Glutamatergic neuron (in vitro differentiated cells): ENCODE results near the gene IFT81. TPM values are rescaled to one million over a fixed set of nuclear protein-coding genes. Genes with fewer than 3 reads are reported as not detected.
A peak's percentile ranks its signal among the peaks of the same experiment; 100 is the strongest.

Source experiments
- DNase-seq: peaks from one replicate; pipeline ENCODE4 v3.0.0; 2022
- H3K27ac Mint-ChIP-seq: one replicate; pipeline ENCODE4 v1.8.0; 2020; ENCODE audit warnings: mild to moderate bottlenecking, mixed read lengths, inconsistent platforms; ENCODE audit not compliant: unreplicated experiment
- H3K27me3 Mint-ChIP-seq: one replicate; pipeline ENCODE4 v1.8.0; 2020; ENCODE audit warnings: mild to moderate bottlenecking, moderate library complexity, mixed read lengths, inconsistent platforms; ENCODE audit not compliant: unreplicated experiment
- H3K36me3 Mint-ChIP-seq: one replicate; pipeline ENCODE4 v1.8.0; 2020; ENCODE audit warnings: mild to moderate bottlenecking, mixed read lengths, inconsistent platforms; ENCODE audit not compliant: unreplicated experiment
- H3K4me1 Mint-ChIP-seq: one replicate; pipeline ENCODE4 v1.8.0; 2020; ENCODE audit warnings: mild to moderate bottlenecking, low read depth, mixed read lengths, inconsistent platforms; ENCODE audit not compliant: unreplicated experiment
- H3K4me3 Mint-ChIP-seq: one replicate; pipeline ENCODE4 v1.8.0; 2020; ENCODE audit warnings: mild to moderate bottlenecking, mixed read lengths, inconsistent platforms; ENCODE audit not compliant: unreplicated experiment
- H3K9me3 Mint-ChIP-seq: one replicate; pipeline ENCODE4 v1.8.0; 2020; ENCODE audit warnings: mild to moderate bottlenecking, moderate library complexity, mixed read lengths, inconsistent platforms; ENCODE audit not compliant: unreplicated experiment
- CTCF ChIP-seq: fragments of 200-600 bp; sonication (generic); IDR thresholded peaks from one replicate; pipeline ENCODE4 v1.5.0; 2021; ENCODE audit not compliant: partially characterized antibody, unreplicated experiment
- total RNA-seq: library from RNA; stranded (reverse); fragmentation: NEBNext Ultra II Directional; extraction: Animal tissue kit (Norgen Biotek cat#: 25700); gene quantifications from one replicate; pipeline ENCODE4 v1.2.1, GENCODE V29; 2021; ENCODE audit not compliant: unreplicated experiment

Gene IFT81
- total RNA-seq, 1 donor from 2014 or later: 27.6 TPM

- H3K9me3 Mint-ChIP-seq: peaks cover 8% of the 10 kb centered on the region
- peaks cover 12% of the 10 kb centered on the region for H3K4me1 Mint-ChIP-seq
- no peaks in the 10 kb centered on the region for H3K36me3 Mint-ChIP-seq
- H3K27me3 Mint-ChIP-seq: no peaks in the 10 kb centered on the region
- no peak for DNase-seq
- no peak overlapping the region for H3K4me3 Mint-ChIP-seq
- H3K27ac Mint-ChIP-seq: no peak overlapping the region
- no peak for TF ChIP-seq CTCF
Measured at GRCh38 chr12:110104188-110105094, 19.7 kb upstream of the IFT81 start.

DNA sequence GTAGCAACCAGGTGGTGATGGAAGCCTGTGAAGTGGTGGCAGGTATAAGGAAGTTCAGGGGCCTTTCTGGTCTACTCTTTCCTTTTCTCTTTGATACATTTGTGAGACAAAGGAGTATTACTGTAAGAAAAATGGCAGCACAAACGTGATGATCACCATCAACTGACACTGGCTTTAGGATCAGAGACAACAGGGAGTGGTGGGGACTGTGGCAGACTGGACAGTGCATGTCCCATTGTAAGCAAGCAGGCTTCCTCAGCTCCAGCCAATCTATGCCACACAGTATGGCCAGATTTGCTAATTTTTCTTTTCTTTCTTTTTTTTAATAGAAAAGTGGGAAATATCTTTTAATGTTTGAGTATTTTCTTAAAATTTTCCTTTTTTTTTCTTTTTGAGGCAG, 19.0 kb upstream of the IFT81 start:
- no peak for TF ChIP-seq CTCF
- Mint-ChIP-seq H3K27ac (no peak overlapping the region), H3K4me3 (no peak overlapping the region), H3K9me3 (peaks cover 8% of the 10 kb centered on the region), H3K27me3 (no peaks in the 10 kb centered on the region), H3K4me1 (peaks cover 13% of the 10 kb centered on the region), H3K36me3 (no peaks in the 10 kb centered on the region)
- no peak for DNase-seq

- no peaks in the 10 kb centered on the region for H3K27me3 Mint-ChIP-seq
- no peak for TF ChIP-seq CTCF
- H3K27ac Mint-ChIP-seq: no peak overlapping the region
- DNase-seq: no peak
- H3K9me3 Mint-ChIP-seq: peaks cover 8% of the 10 kb centered on the region
- no peaks in the 10 kb centered on the region for H3K36me3 Mint-ChIP-seq
- H3K4me3 Mint-ChIP-seq: no peak overlapping the region
- H3K4me1 Mint-ChIP-seq: peaks cover 13% of the 10 kb centered on the region
Measured at GRCh38 chr12:110105986-110106385, 18.2 kb upstream of the IFT81 start.

DNA sequence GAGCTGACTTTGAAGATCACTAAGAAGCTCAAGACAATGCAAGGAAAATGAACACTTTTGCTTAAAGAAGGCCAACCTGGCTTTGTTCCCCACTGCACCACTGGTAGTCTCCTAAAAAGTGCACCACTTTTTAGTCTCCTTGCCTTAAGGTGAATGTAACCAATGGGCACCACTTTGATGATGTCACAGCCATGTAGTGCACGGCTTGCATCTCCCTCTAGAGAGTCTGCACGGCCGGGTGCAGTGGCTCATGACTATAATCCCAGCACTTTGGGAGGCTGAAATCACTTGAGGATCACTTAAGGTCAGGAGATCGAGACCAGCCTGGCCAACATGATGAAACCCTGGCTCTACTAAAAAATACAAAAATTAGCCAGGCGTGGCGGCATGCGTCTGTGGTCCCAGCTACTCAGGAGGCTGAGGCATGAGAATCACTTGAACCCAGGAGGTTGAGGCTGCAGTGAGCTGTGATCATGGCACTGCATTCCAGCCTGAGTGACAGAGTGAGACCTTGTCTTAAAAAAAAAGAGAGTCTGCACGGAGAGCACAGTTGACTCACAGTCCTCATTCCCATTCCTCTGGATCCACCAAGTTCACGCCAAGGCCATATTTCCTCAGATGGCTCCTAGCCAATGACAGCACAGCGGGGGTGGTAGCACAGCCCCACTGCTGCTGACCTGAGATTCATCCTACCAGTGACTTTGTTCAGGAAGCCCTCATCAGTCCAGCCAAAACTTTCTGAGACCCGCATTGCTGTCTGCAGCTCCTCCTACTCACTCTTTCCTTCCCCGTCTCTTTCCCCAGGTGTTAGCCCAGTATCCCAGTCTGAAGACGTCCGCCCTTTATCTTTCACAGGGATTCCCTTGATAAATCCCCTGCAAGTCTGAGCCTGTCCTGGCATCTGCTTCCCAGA, 16.5 kb upstream of the IFT81 start:
- H3K4me1 Mint-ChIP-seq: peaks cover 13% of the 10 kb centered on the region
- TF ChIP-seq CTCF: no peak
- H3K36me3 Mint-ChIP-seq: no peaks in the 10 kb centered on the region
- DNase-seq: no peak
- H3K9me3 Mint-ChIP-seq: peaks cover 5% of the 10 kb centered on the region
- H3K27ac Mint-ChIP-seq: no peak overlapping the region
- H3K4me3 Mint-ChIP-seq: peak overlapping the region; percentile 2
- no peaks in the 10 kb centered on the region for H3K27me3 Mint-ChIP-seq
